Measurements from ENCODE around the gene SALL4.
"Not testable (repeated sequence)": the region's sequence is repeated elsewhere in the genome, so short reads cannot be mapped to it uniquely, and the experiment has no call there.

SALL4 gene

DNA sequence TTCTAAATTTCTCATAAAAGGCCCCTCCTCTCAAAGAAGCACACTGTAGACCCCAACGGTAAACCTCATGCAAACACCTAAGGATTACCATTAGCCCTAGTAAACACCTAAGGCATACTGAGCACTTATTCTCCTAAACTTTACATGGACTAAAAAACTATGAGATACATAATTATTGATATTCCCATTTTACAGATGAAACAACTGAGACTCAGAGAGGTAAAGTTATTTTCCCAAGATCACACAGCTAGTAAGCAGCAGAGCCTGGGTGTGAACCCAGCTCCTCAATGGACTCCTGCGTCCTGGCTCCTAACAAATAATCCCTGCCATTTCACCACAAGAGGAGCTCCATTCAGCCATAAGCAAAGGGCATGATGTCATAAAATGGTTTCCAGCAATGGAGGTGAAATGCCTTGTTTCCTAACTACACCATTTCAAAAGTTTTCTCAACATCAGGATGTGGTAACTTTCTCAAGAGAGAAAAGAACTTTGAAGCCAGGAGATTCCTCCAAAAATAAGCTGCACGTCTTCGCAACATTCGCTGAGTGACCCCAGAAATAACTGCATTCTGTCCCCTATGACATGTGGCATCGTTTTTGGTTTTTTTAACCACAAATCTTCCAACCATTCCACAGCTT is 38.2 kb downstream of the SALL4 start:
- no peak for DNase-seq (ENCODE audit: low read depth)

DNA sequence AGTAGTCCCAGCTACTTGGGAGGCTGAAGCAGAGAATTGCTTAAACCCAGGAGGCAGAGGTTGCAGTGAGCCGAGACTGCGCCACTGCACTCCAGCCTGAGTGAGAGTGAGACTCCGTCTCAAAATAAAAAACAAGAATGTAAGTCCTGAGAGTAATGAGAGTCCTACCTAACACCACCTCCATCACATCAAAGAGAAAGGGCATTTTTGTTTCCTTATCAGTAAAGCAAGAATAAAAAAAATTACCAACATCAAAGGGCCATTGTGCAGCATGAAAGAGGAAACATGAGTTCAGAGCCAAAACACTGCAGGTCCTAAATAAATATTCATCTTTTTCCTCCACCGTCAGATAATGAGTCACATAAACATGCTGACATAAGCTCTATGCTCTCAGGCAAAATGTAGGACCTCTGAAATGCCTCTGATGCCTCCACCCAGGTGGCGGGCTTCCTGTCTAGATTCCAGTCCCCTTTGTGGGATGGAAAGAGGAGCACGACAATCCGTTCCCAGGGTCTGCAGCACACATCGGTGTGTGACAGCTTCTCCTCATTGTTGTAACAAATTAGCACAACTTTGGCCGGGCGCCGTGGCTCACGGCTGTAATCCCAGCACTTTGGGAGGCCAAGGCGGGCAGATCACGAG is 41.3 kb downstream of the SALL4 start:
- DNase-seq (ENCODE audit: low read depth): no peak

DNA sequence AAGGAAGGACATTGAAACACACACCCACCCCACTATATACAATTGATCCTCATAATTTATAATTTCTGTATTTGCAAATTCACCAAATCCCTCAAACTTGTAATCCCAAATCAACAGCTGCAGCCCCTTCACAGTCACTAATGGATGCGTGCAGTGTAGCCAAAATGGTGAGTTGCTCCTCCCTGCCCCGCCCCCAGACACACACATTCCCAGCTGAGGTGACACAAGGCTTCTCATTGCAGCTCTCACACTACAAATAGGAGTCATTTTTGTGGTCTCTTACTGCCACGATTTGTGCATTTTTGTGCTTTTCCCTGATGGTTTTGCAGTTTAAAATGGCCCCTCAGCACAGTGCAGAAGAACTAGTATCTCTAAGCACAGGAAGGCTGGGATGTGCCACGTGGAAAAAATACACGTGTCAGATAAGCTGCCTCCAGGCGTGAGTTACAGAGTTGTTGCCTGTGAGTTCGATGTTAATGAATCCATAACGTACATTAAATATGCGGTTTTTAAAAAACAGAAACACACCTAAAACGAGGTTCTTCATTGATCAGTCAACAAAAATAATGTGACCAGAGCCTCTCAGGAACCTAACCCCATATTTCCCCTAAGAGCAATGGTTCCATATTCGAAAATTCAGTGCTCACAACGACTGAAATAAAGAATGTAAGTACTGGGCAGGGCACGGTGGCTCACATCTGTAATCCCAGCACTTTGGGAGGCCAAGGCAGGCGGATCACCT is 42.4 kb downstream of the SALL4 start:
- no peak for DNase-seq (ENCODE audit: low read depth)

- no peak for DNase-seq (ENCODE audit: low read depth)
Observed at GRCh38 chr20:51758978-51759544, 43.3 kb downstream of the SALL4 start.

GRCh38 chr20:51757226-51757625 is 45.1 kb downstream of the SALL4 start:
- DNase-seq (ENCODE audit: low read depth): no peak

GRCh38 chr20:51756653-51757052 is 45.7 kb downstream of the SALL4 start:
- no peak for DNase-seq (ENCODE audit: low read depth)

GRCh38 chr20:51753220-51753619 is 49.1 kb downstream of the SALL4 start:
- not testable (repeated sequence) for DNase-seq (ENCODE audit: low read depth)

DNA sequence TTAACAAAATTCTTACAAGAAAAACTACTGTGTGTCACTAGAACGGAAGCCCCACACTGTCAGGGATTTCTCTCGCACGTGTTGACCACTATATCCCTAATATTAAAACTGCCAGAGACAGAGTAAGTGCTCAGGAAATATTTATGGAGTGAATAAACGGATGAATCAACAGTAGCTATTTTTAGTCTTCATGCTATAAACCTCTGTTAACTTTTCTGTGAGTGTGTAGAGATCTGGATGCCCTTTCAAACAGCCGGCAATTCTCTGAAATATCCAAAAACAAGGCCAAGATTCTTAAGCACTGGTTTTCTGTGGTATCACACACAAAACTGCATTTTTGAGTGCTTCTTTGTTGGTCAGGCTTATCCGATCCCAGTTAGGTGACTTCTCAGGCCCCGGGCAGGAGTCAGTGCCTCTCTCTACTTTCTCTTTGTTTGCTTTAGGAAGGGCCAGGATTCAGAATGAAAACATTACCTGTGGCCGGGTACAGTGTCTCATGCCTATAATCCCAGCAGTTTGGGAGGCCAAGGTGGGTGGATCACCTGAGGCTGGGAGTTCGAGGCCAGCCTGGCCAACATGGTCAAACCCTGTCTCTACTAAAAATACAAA is 49.9 kb downstream of the SALL4 start:
- DNase-seq (ENCODE audit: low read depth): no peak

GRCh38 chr20:51750770-51751388 is 51.4 kb downstream of the SALL4 start:
- no peak for DNase-seq (ENCODE audit: low read depth)

GRCh38 chr20:51750037-51750769 is 52.1 kb downstream of the SALL4 start:
- no peak for DNase-seq (ENCODE audit: low read depth)

GRCh38 chr20:51749674-51750036 is 52.7 kb downstream of the SALL4 start:
- DNase-seq (ENCODE audit: low read depth): no peak

- DNase-seq (ENCODE audit: low read depth): no peak
Observed at GRCh38 chr20:51747182-51747911, 55.0 kb downstream of the SALL4 start.

- no peak for DNase-seq (ENCODE audit: low read depth)
Observed at GRCh38 chr20:51745804-51746203, 56.5 kb downstream of the SALL4 start.

DNA sequence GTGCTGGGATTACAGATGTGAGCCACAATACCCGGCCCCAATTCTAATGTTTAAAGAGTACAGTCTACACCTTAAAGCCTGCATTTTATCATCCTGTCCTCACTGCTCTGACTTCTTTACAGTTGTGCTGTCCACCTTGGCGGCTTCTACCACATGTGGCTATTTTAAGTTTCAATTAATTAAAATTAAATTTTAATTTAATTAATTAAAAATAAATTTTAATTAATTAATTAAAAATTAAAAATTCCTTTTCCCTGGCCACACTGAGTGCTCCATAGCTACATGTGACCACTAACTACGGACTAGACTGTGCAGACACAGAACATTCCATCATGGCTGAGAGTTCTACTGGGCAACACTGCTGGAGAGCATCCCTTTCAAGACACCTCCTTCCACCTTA is 61.5 kb downstream of the SALL4 start:
- DNase-seq (ENCODE audit: low read depth): no peak

DNA sequence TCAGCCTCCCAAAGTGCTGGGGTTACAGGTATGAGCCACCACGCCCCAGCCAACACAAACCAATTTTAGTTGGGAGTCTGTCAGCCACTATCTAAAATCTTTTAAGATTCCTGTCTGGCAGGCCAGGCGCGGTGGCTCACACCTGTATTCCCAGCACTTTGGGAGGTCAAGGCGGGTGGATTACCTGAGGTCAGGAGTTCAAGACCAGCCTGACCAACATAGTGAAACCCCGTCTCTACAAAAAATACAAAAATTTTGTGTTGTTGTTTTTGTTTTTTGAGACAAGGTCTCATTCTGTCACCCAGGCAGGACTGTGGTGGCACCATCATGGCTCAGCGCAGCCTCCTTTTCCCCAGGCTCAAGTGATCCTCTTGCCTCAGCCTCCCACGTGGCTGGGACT is 62.0 kb downstream of the SALL4 start:
- not testable (repeated sequence) for DNase-seq (ENCODE audit: low read depth)

- DNase-seq (ENCODE audit: low read depth): no peak
Observed at GRCh38 chr20:51739722-51740249, 62.5 kb downstream of the SALL4 start.

DNA sequence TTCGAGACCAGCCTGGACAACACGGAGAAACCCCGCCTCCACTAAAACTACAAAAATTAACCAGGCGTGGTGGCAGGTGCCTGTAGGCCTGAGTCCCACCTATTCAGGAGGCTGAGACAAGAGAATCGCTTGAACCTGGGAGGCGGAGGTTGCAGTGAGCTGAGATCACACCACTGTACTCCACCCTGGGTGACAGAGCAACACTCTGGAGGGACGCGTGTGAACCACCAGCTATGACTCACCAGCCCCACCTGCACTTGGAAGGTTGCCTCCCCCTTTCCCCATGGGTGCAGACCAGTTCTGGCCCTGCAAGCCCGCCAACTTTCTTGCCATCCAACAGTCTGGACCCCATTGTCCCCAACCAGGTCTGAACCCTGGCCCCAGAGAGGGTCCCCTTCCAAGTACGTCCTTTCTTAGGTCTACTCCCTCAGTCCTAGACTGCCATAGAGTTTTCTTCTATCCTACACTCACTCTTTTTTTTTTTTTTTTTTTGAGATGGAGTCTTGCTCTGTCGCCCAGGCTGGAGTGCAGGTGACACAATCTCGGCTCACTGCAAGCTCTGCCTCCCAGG is 63.4 kb downstream of the SALL4 start:
- DNase-seq (ENCODE audit: low read depth): no peak

- DNase-seq (ENCODE audit: low read depth): not testable (repeated sequence)
Observed at GRCh38 chr20:51738261-51738660, 64.1 kb downstream of the SALL4 start.

- no peak for DNase-seq (ENCODE audit: low read depth)
Observed at GRCh38 chr20:51736947-51737346, 65.4 kb downstream of the SALL4 start.
